Measurements from ENCODE around the gene GSN.

The GSN gene

GRCh38 chr9:121340676-121341392 lies 72.9 kb downstream of the GSN start:
- Histone ChIP-seq H4K20me1 (ENCODE audit: insufficient read depth, low read length) (no peaks in the 10 kb centered on the region), H2AFZ (ENCODE audit: low read length) (no peak overlapping the region), H3K36me3 (ENCODE audit: insufficient read depth, low read length) (peaks cover 33% of the 10 kb centered on the region; the same call in 1 of the 2 replicates), H3K9me2 (ENCODE audit: low read depth, low read length) (no peaks in the 10 kb centered on the region), H3K4me3 (ENCODE audit: low read depth, low read length, poor library complexity, severe bottlenecking) (no peak overlapping the region), H3K79me2 (ENCODE audit: insufficient read depth, low read length) (no peaks in the 10 kb centered on the region), H3K27ac (ENCODE audit: low read depth, low read length, poor library complexity, severe bottlenecking) (no peak overlapping the region), H3K9ac (ENCODE audit: low read length) (no peak overlapping the region), H3F3A (ENCODE audit: insufficient read depth, low read length) (no peaks in the 10 kb centered on the region), H3K9me3 (ENCODE audit: low read length) (no peaks in the 10 kb centered on the region), H3K4me1 (ENCODE audit: insufficient read depth, low read length, severe bottlenecking) (peaks cover 11% of the 10 kb centered on the region), H3K27me3 (ENCODE audit: insufficient read depth, low read length) (no peaks in the 10 kb centered on the region), H3K4me2 (ENCODE audit: low read length) (no peak overlapping the region)
- TF ChIP-seq EZH2 (IDR thresholded peaks at IDR 0.05; ENCODE audit: borderline replicate concordance, low read length) (no peak), CTCF (IDR thresholded peaks at IDR 0.05; ENCODE audit: low read length) (no peak)

- H3K27me3 ChIP-seq (ENCODE audit: insufficient read depth, low read length): no peaks in the 10 kb centered on the region
- no peaks in the 10 kb centered on the region for H3K79me2 ChIP-seq (ENCODE audit: insufficient read depth, low read length)
- H3K4me1 ChIP-seq (ENCODE audit: insufficient read depth, low read length, severe bottlenecking): peaks cover 6% of the 10 kb centered on the region
- H3K9me2 ChIP-seq (ENCODE audit: low read depth, low read length): no peaks in the 10 kb centered on the region
- no peak overlapping the region for H2AFZ ChIP-seq (ENCODE audit: low read length)
- H3F3A ChIP-seq (ENCODE audit: insufficient read depth, low read length): no peaks in the 10 kb centered on the region
- no peaks in the 10 kb centered on the region for H3K9me3 ChIP-seq (ENCODE audit: low read length)
- TF ChIP-seq CTCF (IDR thresholded peaks at IDR 0.05; ENCODE audit: low read length) (no peak), EZH2 (IDR thresholded peaks at IDR 0.05; ENCODE audit: borderline replicate concordance, low read length) (no peak)
- no peak overlapping the region for H3K4me3 ChIP-seq (ENCODE audit: low read depth, low read length, poor library complexity, severe bottlenecking)
- no peak overlapping the region for H3K4me2 ChIP-seq (ENCODE audit: low read length)
- no peaks in the 10 kb centered on the region for H4K20me1 ChIP-seq (ENCODE audit: insufficient read depth, low read length)
- no peak overlapping the region for H3K27ac ChIP-seq (ENCODE audit: low read depth, low read length, poor library complexity, severe bottlenecking)
- H3K36me3 ChIP-seq (ENCODE audit: insufficient read depth, low read length): peaks cover 49% of the 10 kb centered on the region; the same call in 1 of the 2 replicates
- no peak overlapping the region for H3K9ac ChIP-seq (ENCODE audit: low read length)
These were observed 76.2 kb downstream of the GSN start for GRCh38 chr9:121344184-121344583.

- H3F3A ChIP-seq (ENCODE audit: insufficient read depth, low read length): no peaks in the 10 kb centered on the region
- H3K4me2 ChIP-seq (ENCODE audit: low read length): no peak overlapping the region
- no peaks in the 10 kb centered on the region for H3K9me3 ChIP-seq (ENCODE audit: low read length)
- H2AFZ ChIP-seq (ENCODE audit: low read length): no peak overlapping the region
- no peak overlapping the region for H3K4me3 ChIP-seq (ENCODE audit: low read depth, low read length, poor library complexity, severe bottlenecking)
- peaks cover 6% of the 10 kb centered on the region for H3K4me1 ChIP-seq (ENCODE audit: insufficient read depth, low read length, severe bottlenecking)
- H4K20me1 ChIP-seq (ENCODE audit: insufficient read depth, low read length): no peaks in the 10 kb centered on the region
- TF ChIP-seq CTCF (IDR thresholded peaks at IDR 0.05; ENCODE audit: low read length) (no peak), EZH2 (IDR thresholded peaks at IDR 0.05; ENCODE audit: borderline replicate concordance, low read length) (no peak)
- H3K27me3 ChIP-seq (ENCODE audit: insufficient read depth, low read length): no peaks in the 10 kb centered on the region
- no peak overlapping the region for H3K27ac ChIP-seq (ENCODE audit: low read depth, low read length, poor library complexity, severe bottlenecking)
- H3K9me2 ChIP-seq (ENCODE audit: low read depth, low read length): no peaks in the 10 kb centered on the region
- peaks cover 49% of the 10 kb centered on the region; the same call in 1 of the 2 replicates for H3K36me3 ChIP-seq (ENCODE audit: insufficient read depth, low read length)
- H3K79me2 ChIP-seq (ENCODE audit: insufficient read depth, low read length): no peaks in the 10 kb centered on the region
- no peak overlapping the region for H3K9ac ChIP-seq (ENCODE audit: low read length)
These were observed 77.1 kb downstream of the GSN start for GRCh38 chr9:121345070-121345469.

All from OCI-LY1 (cell line).